ENCODE measurements around the gene VKORC1L1. TPM values are rescaled to one million over a fixed set of nuclear protein-coding genes. Genes with fewer than 3 reads are reported as not detected.

The VKORC1L1 gene
- total and polyA plus RNA-seq, 9 of the 15 experiments (the other 6 are each of a cell fraction or from before 2014, with no cell fraction given): 6.8 to 36.5 (median 19.3) TPM

- TF ChIP-seq E2F5 (CRISPR knock-in tag; IDR thresholded peaks at IDR 0.05) (no peak; the same call in 1 of the 2 replicates), MCM2 (IDR thresholded peaks at IDR 0.05; ENCODE audit: low read depth) (no peak), NR3C1 (CRISPR knock-in tag; IDR thresholded peaks at IDR 0.05) (no peak; the same call in 1 of the 2 replicates), MAZ (CRISPR knock-in tag; conservative IDR thresholded peaks at IDR 0.05 in 1 of 2, IDR thresholded peaks at IDR 0.05 in 1 of 2) (peak; percentile 99 to 100), BDP1 (IDR thresholded peaks at IDR 0.05; ENCODE audit: insufficient read depth, insufficient read length) (no peak), HOXB6 (CRISPR knock-in tag; IDR thresholded peaks at IDR 0.05; ENCODE audit: borderline replicate concordance) (no peak), POLR2A (conservative IDR thresholded peaks at IDR 0.05) (peak; percentile 87), IRF9 (tag; IDR thresholded peaks at IDR 0.05) (no peak), PBX2 (CRISPR knock-in tag; IDR thresholded peaks at IDR 0.05; ENCODE audit: low read depth) (no peak), PBX2 (tag; conservative IDR thresholded peaks at IDR 0.05; ENCODE audit: low read depth) (no peak), FOXJ3 (CRISPR knock-in tag; IDR thresholded peaks at IDR 0.05) (no peak), TARDBP (IDR thresholded peaks at IDR 0.05) (peak; percentile 34; the same call in 1 of the 2 replicates), ZNF408 (CRISPR knock-in tag; IDR thresholded peaks at IDR 0.05; ENCODE audit: low read depth) (no peak), NELFE (IDR thresholded peaks at IDR 0.05; ENCODE audit: insufficient read depth, insufficient read length) (no peak), EGR1 (conservative IDR thresholded peaks at IDR 0.05) (peak; percentile 67), MECOM (CRISPR knock-in tag; IDR thresholded peaks at IDR 0.05) (no peak), ZNF174 (CRISPR knock-in tag; IDR thresholded peaks at IDR 0.05) (no peak), PATZ1 (CRISPR knock-in tag; IDR thresholded peaks at IDR 0.05; ENCODE audit: borderline replicate concordance) (no peak), FOXA3 (CRISPR knock-in tag; conservative IDR thresholded peaks at IDR 0.05 in 1 of 2, IDR thresholded peaks at IDR 0.05 in 1 of 2) (peak in 1 of 2 experiments; percentile 85; a peak in 2 of 4 replicates), ZNF354B (CRISPR knock-in tag; IDR thresholded peaks at IDR 0.05) (no peak), CC2D1A (IDR thresholded peaks at IDR 0.05) (no peak), NFIC (IDR thresholded peaks at IDR 0.05) (peak; percentile 78), DNMT1 (IDR thresholded peaks at IDR 0.05) (no peak)
Observed at GRCh38 chr7:65981965-65982792, 109.3 kb downstream of the VKORC1L1 start, which contains the start of gene GUSB (continued).
